HK-2 (cell line): ENCODE measurements around the gene GMNN.
"Not testable (repeated sequence)": the region's sequence is repeated elsewhere in the genome, so short reads cannot be mapped to it uniquely, and the experiment has no call there.

Experiments
- DNase-seq: peaks from one replicate; pipeline ENCODE4 v3.0.0-alpha.2; 2018; ENCODE audit not compliant: unreplicated experiment

The GMNN gene

GRCh38 chr6:24761193-24761835, 13.4 kb upstream of the GMNN start:
- no peak for DNase-seq

DNA sequence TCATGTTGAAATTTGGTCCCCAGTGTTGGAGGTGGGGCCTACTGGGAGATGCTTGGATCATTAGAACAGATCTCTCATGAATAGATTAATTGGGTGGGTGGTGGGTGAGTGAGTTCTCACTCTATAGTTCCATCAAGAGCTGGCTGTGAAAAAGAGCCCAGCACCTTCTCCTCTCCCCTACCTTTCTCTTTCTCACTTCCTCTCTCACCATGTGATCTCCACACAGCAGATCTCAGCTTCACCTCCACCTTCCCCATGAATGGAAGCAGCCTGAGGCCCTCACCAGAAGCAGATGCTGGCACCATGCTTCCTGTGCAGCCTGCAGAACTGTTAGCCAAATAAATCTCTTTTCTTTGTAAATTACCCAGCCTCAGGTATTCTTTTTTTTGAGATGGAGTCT, 12.9 kb upstream of the GMNN start:
- DNase-seq: no peak

DNA sequence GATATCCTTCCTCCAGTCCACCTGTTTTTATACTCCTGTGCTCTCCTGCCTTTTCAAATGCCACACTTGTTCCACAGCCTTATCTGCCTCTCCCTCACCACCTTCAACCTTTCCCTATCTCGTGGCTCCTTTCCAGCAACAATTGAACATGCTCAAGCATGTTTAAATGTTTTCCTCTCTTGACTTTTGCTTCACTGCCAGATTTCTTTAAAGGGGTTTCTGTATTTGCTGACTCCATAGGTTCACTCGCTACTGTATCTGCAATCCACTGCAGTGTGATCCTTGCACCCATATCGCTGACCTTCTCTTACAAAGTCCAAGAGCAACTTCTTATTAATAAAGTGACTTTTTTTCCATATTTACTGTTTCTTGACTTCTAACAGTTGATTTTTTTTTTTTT, 11.2 kb upstream of the GMNN start:
- DNase-seq: no peak

- DNase-seq: not testable (repeated sequence)
Measured at GRCh38 chr6:24764833-24765828, 9.6 kb upstream of the GMNN start.

DNA sequence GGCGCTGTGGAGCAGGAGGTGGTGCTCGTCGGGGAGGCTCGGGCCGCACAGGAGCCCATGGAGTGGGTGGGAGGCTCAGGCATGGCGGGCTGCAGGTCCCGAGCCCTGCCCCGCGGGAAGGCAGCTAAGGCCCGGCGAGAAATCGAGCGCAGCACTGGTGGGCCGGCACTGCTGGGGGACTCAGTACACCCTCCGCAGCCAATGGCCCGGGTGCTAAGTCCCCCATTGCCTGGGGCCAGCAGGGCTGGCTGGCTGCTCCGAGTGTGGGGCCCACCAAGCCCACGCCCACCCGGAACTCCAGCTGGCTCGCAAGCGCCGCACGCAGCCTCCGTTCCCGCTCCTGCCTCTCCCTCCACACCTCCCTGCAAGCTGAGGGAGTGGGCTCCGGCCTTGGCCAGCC, 8.8 kb upstream of the GMNN start:
- not testable (repeated sequence) for DNase-seq

DNA sequence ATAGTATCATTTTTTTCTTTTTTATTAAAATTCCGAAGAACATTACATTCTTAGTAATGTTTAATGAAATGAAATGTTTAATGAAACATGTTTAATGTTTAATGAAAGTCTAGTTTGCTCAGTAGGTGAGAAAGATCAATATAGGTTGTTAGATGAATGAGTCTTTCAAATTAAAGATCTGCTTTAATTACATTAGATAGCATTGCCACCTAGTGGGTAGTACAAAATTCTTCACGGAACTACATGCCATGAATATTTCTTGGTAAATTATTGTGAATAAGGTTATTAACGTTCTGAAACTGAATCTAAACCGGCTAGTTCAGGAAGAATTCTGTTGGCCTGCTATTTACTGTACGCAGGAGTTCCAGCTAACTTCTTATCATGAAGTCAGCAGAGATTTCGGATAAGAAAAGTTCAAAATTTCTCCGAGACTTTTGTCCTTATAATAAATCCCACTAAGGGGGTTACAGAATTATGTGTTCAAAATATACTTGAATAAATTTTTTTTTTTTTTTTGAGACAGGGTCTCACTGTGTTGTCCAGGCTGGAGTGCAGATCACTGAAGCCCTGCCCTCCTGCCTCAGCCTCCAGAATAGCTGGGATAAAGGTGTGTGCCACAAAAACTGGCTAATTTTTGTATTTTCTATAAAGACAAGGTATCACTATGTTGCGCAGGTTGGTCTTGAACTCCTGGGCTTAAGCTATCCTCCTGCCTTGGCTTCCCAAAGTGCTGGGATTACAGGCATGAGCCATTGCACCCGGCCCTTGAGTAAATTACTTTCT, 7.9 kb upstream of the GMNN start:
- DNase-seq: no peak

- no peak for DNase-seq
Measured at GRCh38 chr6:24768361-24768760, 6.4 kb upstream of the GMNN start.

GRCh38 chr6:24775520-24776058, 852 bp downstream of the GMNN start:
- DNase-seq: peak; percentile 23

- no peak for DNase-seq
Measured at GRCh38 chr6:24777227-24777626, 2.5 kb downstream of the GMNN start.

DNA sequence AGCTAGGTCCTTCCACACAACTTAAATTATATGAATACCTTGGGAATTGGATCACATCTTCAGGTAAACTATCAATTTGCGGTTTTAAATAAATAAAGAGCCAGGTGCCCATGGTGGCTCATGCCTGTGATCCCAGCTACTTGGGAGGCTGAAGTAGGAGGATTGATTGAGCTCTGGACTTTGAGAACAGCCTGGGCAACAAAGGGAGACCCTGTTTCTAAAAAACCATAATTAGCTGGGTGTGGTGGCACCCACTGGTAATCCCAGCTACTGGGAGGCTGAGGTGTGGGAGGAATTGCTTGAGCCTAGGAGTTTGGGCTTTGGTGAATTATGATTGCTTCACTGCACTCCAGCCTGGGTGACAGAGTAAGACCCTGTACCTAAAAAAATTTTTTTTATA, 3.4 kb downstream of the GMNN start:
- no peak for DNase-seq

GRCh38 chr6:24778878-24779277, 4.1 kb downstream of the GMNN start:
- no peak for DNase-seq

DNA sequence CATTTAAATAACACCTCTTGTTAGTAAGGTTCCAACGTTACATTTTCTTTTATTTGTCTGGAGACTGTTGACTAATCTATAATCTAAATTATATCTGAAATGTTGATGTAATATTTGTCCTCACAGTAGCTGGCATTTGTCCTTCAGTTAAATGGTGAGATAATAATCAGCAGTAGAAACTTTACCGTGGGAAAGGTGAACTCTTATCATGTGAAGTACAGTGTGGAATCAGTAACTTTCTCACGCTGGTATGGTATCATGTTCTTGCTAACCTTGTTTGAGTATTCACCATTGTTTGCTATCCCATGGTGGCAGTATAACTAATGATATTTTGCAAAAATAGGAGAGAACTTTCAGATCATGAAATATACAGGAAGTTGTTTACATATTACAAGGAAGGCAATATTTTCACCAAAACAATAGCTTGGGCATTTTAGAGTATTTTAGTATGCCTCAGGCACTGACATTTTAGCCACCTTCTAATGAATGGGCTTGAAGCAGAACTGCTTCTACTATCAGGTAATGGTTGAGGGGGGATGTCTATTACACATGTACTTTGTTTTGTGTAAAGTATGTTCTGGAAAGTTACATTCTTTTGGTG, 4.8 kb downstream of the GMNN start:
- DNase-seq: no peak

GRCh38 chr6:24780206-24780605, 5.5 kb downstream of the GMNN start:
- DNase-seq: no peak

- DNase-seq: no peak
Measured at GRCh38 chr6:24788031-24788665, 13.4 kb downstream of the GMNN start.

- no peak for DNase-seq
Measured at GRCh38 chr6:24795106-24795505, 20.4 kb downstream of the GMNN start.

- DNase-seq: peak; percentile 31
Measured at GRCh38 chr6:24796616-24797290, 22.0 kb downstream of the GMNN start.

DNA sequence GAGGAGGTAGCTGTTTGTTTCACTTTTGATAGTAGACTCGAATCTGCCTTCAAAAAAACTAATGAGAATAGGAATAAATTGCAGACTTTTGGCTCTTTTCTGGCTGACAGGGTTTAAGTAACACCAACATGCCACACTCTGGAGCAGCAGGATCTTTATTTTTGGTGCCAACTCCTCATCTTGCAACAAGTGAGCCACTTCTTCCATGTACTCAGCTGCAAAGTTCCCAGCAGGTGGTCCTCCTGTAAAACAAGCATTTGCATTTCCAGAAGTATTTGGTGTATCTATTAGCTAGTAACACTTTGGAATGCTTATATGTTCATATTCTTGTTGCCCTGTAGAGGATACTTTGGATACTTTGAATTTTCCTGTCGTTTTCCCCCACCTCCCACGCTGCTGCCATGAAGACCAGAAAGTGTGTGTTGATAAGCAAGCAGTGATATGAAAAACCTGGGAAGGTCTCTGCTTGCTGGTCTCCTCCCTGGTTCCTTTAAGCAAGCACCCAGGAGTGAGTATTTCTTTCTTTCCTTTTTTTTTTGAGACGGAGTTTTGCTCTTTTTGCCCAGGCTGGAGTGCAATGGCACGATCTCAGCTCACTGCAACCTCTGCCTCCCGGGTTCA, 23.0 kb downstream of the GMNN start:
- no peak for DNase-seq

DNA sequence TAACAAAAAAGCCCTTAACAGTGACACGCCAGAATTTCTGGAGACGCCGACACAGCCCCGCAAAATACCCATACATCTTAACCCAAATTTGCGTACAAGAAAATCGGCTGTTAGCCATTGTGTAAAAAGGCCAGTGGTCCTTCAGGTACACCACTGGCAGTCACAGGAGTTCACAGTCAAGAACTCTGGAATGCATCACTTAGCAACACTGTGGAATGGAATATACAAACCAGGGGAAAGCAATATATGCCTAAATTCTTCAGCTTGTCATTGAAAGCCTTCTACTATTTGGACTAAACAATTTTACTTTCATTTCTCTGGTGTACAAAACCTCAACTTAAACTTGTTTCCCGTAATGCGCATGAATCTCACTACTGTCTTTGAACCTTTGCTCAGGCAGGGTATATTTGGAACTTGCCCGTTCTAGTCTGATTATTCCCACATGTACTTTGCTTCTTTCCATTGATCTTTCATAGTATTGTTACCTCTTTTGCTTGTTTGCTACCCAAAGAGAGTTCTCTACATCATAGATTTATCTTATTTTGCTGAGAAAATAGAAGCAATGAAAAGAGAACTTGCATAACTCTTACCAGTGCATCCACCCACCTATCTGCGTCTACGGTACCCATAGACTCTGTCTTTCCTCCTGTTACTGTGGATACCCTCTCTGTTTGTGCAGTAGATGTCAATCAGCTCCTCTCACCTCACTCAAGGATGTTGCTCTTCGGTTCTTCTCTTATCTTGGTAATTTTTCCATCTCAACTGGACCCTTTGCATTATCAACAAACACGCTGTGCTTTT, 24.2 kb downstream of the GMNN start, which contains the start of gene ARMH2:
ARMH2 (minus strand) TSS at position 178 of the 801 bp plus-strand sequence; CDS start at position 118, 60 bp downstream.
- DNase-seq: no peak

GRCh38 chr6:24799541-24799915, 24.8 kb downstream of the GMNN start:
- DNase-seq: no peak
